Bone marrow (tissue), 2 donors: ENCODE results near the gene LMF1.
"Not testable (repeated sequence)": the region's sequence is repeated elsewhere in the genome, so short reads cannot be mapped to it uniquely, and the experiment has no call there.

ENCODE experiments used
- DNase-seq, 2 donors: peaks; one replicate each; lab custom pipeline; 2025; lab: John Stamatoyannopoulos, UW

Gene LMF1

GRCh38 chr16:869823-870641 is 100.8 kb downstream of the LMF1 start:
- no peak for DNase-seq

- DNase-seq: no peak
Observed at GRCh38 chr16:868846-869822, 101.7 kb downstream of the LMF1 start.

- DNase-seq: no peak
Observed at GRCh38 chr16:868386-868755, 102.4 kb downstream of the LMF1 start.

- DNase-seq: no peak
Observed at GRCh38 chr16:867421-868385, 103.1 kb downstream of the LMF1 start.

GRCh38 chr16:866252-866896 is 104.4 kb downstream of the LMF1 start:
- DNase-seq: no peak

- no peak for DNase-seq
Observed at GRCh38 chr16:865026-865425, 105.8 kb downstream of the LMF1 start.

- DNase-seq: no peak
Observed at GRCh38 chr16:861446-861845, 109.3 kb downstream of the LMF1 start.

- DNase-seq: no peak
Observed at GRCh38 chr16:860891-861290, 109.9 kb downstream of the LMF1 start.

- DNase-seq: not testable (repeated sequence)
Observed at GRCh38 chr16:858971-859370, 111.8 kb downstream of the LMF1 start.

- DNase-seq: not testable (repeated sequence)
Observed at GRCh38 chr16:858441-858840, 112.3 kb downstream of the LMF1 start.

- no peak for DNase-seq
Observed at GRCh38 chr16:856811-857210, 114.0 kb downstream of the LMF1 start.

- no peak for DNase-seq
Observed at GRCh38 chr16:856101-856500, 114.7 kb downstream of the LMF1 start.

GRCh38 chr16:855471-855870 is 115.3 kb downstream of the LMF1 start:
- DNase-seq: no peak

GRCh38 chr16:854808-855410 is 115.9 kb downstream of the LMF1 start:
- DNase-seq: no peak

- DNase-seq: no peak
Observed at GRCh38 chr16:853981-854807, 116.6 kb downstream of the LMF1 start.

GRCh38 chr16:853306-853705 is 117.5 kb downstream of the LMF1 start:
- no peak for DNase-seq

GRCh38 chr16:852451-853185 is 118.2 kb downstream of the LMF1 start:
- no peak for DNase-seq

- no peak for DNase-seq
Observed at GRCh38 chr16:851871-852270, 118.9 kb downstream of the LMF1 start.

GRCh38 chr16:851209-851810 is 119.5 kb downstream of the LMF1 start:
- no peak for DNase-seq
